Nephron progenitor cell (in vitro differentiated cells): ENCODE data around the gene HOXA11.

Experiments used
- DNase-seq: peaks from one replicate; pipeline ENCODE4 v3.0.0; 2021
- H3K27ac Mint-ChIP-seq: 2 replicates; pipeline ENCODE4 v1.8.0; 2021; ENCODE audit warnings: mild to moderate bottlenecking, moderate library complexity, mixed read lengths
- H3K27me3 Mint-ChIP-seq: 2 replicates; pipeline ENCODE4 v1.8.0; 2021; ENCODE audit warnings: mild to moderate bottlenecking, low read depth, mixed read lengths; ENCODE audit not compliant: poor library complexity
- H3K36me3 Mint-ChIP-seq: 2 replicates; pipeline ENCODE4 v1.8.0; 2021; ENCODE audit warnings: low read depth, mixed read lengths
- H3K4me1 Mint-ChIP-seq: 2 replicates; pipeline ENCODE4 v1.8.0; 2021; ENCODE audit warnings: mixed read lengths
- H3K4me3 Mint-ChIP-seq: 2 replicates; pipeline ENCODE4 v1.8.0; 2021; ENCODE audit warnings: mild to moderate bottlenecking, moderate library complexity, mixed read lengths
- H3K9me3 Mint-ChIP-seq: 2 replicates; pipeline ENCODE4 v1.8.0; 2021; ENCODE audit warnings: mild to moderate bottlenecking, moderate library complexity, mixed read lengths
- CTCF ChIP-seq: fragments of 200-600 bp; sonication (generic); IDR thresholded peaks from 2 replicates; pipeline ENCODE4 v1.5.0; 2021; ENCODE audit warnings: antibody characterized with exemption

The HOXA11 gene

GRCh38 chr7:27145165-27145913 is 39.7 kb downstream of the HOXA11 start:
- Mint-ChIP-seq H3K9me3 (no peaks in the 10 kb centered on the region), H3K36me3 (peaks cover 95% of the 10 kb centered on the region)

GRCh38 chr7:27144781-27145164 is 40.3 kb downstream of the HOXA11 start:
- Mint-ChIP-seq H3K4me3 (peak overlapping the region; percentile 97), H3K9me3 (no peaks in the 10 kb centered on the region), H3K4me1 (peaks cover 51% of the 10 kb centered on the region), H3K36me3 (peaks cover 95% of the 10 kb centered on the region), H3K27me3 (peaks cover 17% of the 10 kb centered on the region), H3K27ac (peak overlapping the region; percentile 99)
- DNase-seq, result peak; percentile 42
- no peak for TF ChIP-seq CTCF

More at GRCh38 chr7:27145165-27145913, 39.7 kb downstream of the HOXA11 start:
- TF ChIP-seq CTCF, result no peak
- peaks cover 51% of the 10 kb centered on the region for H3K4me1 Mint-ChIP-seq
- H3K27me3 Mint-ChIP-seq, result peaks cover 17% of the 10 kb centered on the region
- peak overlapping the region; percentile 97 for H3K4me3 Mint-ChIP-seq
- peak; percentile 49 for DNase-seq
- H3K27ac Mint-ChIP-seq, result peak overlapping the region; percentile 99

- peaks cover 92% of the 10 kb centered on the region for H3K36me3 Mint-ChIP-seq
Observed at GRCh38 chr7:27143950-27144780, 40.9 kb downstream of the HOXA11 start.

GRCh38 chr7:27143023-27143949 is 41.7 kb downstream of the HOXA11 start, which contains the start of gene HOXA5:
Gene HOXA5, minus strand, starts transcription at chr7:27143681. Its CDS starts 74 bp downstream, at chr7:27143607.
- H3K4me1 Mint-ChIP-seq, result peaks cover 59% of the 10 kb centered on the region
- peaks cover 21% of the 10 kb centered on the region for H3K27me3 Mint-ChIP-seq
- peak within 1 kb of the TSS; percentile 100 for H3K27ac Mint-ChIP-seq
- TF ChIP-seq CTCF, result peak; percentile 90
- no peaks in the 10 kb centered on the region for H3K9me3 Mint-ChIP-seq
- peak within 1 kb of the TSS; percentile 97 for H3K4me3 Mint-ChIP-seq
- H3K36me3 Mint-ChIP-seq, result peaks cover 91% of the 10 kb centered on the region
- peak; percentile 92 for DNase-seq

More at GRCh38 chr7:27143950-27144780, 40.9 kb downstream of the HOXA11 start:
- peak overlapping the region; percentile 97 for H3K4me3 Mint-ChIP-seq
- no peak for DNase-seq
- peaks cover 51% of the 10 kb centered on the region for H3K4me1 Mint-ChIP-seq
- H3K9me3 Mint-ChIP-seq, result no peaks in the 10 kb centered on the region
- peaks cover 17% of the 10 kb centered on the region for H3K27me3 Mint-ChIP-seq
- peak; percentile 6 for TF ChIP-seq CTCF
- peak overlapping the region; percentile 99 for H3K27ac Mint-ChIP-seq

GRCh38 chr7:27142580-27143022 is 42.4 kb downstream of the HOXA11 start:
- Mint-ChIP-seq H3K27ac (peak overlapping the region; percentile 100), H3K36me3 (peaks cover 91% of the 10 kb centered on the region), H3K27me3 (peaks cover 21% of the 10 kb centered on the region), H3K9me3 (no peaks in the 10 kb centered on the region), H3K4me3 (peak overlapping the region; percentile 97), H3K4me1 (peaks cover 66% of the 10 kb centered on the region)
- DNase-seq, result no peak
- TF ChIP-seq CTCF, result no peak
